Activated T-helper 9 cell treated with anti-CD3 and anti-CD28 coated beads, Interleukin-2, amount 50 U/mL, for 16 hours (primary cell): ENCODE data around the gene RAVER1.

Experiments
- DNase-seq: peaks from one replicate; pipeline ENCODE4 v3.0.0-alpha.2; 2020; ENCODE audit warnings: low read depth

RAVER1 gene

GRCh38 chr19:10317857-10318462 is 15.4 kb downstream of the RAVER1 start:
- no peak for DNase-seq

- DNase-seq: no peak
These were observed 16.1 kb downstream of the RAVER1 start for GRCh38 chr19:10317045-10317856.

- no peak for DNase-seq
These were observed 16.9 kb downstream of the RAVER1 start for GRCh38 chr19:10316229-10317044.

GRCh38 chr19:10315335-10316214 is 17.8 kb downstream of the RAVER1 start, which contains the start of gene FDX2:
Gene FDX2, minus strand, starts transcription at chr19:10316015. Its CDS starts 19 bp downstream, at chr19:10315996.
- DNase-seq: peak; percentile 87

DNA sequence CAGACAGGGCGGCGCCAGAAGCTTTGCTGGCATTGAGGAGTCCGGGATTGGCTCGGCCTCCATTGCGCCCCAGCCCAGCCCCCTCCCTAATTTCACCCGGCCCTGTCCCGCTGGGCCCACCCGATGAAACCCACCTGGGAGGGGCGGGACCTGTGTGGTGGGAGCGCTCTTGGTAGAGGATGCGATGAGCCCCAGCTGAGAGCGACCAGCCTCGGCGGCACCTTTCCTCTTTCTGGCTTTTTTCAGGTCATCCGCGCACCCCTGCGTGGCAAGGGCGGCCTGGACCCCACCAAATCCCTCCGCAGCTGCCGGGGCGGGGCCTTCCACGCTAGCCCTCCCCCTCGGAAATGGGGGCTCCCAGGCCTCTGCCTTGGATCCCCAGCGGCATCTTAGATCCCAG is 23.9 kb downstream of the RAVER1 start, which contains the start of gene ZGLP1:
Gene ZGLP1, minus strand, starts transcription at position 393 of the 400 bp plus-strand sequence.
- no peak for DNase-seq

DNA sequence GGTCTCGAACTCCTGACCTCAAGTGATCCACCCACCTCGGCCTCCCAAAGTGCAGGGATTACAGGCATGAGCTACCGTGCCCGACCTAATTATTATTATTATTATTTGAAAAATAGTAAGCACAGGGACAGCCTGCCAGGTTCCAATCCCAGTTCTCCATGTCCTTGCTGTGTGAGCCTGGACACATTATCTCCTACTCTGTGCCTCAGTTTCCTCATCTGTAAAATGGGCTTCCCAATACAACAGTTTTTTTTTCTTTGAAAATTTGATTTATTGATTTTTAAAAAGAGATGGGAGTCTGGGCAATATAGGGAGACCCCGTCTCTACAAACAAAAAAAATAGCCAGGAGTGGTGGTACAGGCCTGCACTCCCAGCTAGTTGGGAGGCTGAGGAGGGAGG is 27.0 kb downstream of the RAVER1 start:
- no peak for DNase-seq

DNA sequence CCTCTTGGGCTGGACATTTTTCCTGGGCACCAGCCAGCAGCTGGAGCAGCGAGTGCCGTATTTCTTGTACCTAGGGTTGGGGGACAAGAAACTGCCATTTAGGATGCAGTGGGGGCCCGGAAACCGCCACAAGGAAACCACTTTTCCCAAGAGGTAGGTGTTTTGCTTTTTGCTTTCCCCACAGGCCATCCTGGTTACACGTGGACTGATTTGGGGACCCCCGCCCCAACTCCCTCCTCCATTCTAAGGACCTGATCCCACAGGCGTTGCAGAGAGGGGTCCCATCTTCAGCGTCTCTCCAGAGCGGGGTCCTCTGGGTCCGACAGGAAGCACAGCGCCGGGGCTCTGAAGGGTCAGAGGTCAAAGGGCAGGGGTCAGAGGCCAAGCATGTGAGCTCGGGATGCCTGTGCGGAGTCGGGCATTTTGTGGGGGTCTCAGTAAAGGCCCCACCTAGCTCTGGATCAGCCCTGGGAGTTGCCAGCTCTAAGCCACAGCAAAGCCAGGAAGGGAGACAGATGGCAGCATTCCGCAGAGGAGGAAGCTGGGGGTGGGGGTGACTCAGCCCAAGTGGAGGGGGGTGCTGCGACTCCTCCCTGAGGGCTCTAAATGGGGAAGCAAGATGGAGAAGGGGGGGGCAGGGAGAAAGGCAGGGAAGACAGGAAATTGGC is 28.1 kb downstream of the RAVER1 start:
- DNase-seq: no peak

DNA sequence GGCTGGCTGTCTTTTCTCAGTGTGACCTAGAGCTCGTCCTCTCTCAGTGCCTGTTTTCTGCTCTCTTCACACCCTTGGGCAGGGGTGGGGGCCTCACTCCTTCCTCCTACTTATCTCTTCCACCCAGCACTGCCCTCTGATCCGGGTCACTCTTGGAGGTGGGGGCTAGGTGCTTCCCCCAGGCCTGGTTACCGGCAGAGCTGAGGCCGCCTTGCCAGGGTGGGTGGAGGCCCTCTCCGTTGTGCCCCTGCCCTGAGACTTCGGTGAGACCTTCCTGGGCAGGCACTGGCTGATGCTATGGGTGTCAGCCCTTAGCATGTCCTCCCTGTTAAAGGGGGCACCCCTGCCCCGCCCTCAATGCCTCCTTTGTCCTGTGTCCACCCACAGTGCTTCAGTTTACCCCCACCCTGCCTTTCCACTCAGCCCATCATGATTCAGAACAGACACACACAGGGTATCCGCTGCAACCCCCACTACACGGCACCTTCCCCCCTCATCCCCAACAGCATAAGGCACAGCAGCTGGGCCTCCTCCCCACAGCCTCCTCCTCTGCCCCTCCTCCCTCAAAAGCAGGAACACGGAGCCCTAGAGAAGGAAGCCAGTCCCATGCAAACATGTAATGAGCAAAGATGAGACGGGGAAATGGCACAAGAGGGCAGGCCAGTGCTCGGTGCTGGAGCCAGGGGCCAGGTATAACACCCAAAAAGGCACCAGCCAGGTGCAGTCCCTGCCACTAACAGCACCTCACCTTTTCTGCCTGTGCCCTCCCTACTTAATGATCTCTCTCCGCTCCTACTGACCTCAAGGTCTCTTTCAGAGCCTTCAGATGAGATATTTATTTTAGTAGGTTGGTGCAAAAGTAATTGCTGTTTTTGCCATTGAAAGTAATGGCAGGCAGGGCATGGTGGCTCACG is 33.5 kb downstream of the RAVER1 start:
- no peak for DNase-seq

DNA sequence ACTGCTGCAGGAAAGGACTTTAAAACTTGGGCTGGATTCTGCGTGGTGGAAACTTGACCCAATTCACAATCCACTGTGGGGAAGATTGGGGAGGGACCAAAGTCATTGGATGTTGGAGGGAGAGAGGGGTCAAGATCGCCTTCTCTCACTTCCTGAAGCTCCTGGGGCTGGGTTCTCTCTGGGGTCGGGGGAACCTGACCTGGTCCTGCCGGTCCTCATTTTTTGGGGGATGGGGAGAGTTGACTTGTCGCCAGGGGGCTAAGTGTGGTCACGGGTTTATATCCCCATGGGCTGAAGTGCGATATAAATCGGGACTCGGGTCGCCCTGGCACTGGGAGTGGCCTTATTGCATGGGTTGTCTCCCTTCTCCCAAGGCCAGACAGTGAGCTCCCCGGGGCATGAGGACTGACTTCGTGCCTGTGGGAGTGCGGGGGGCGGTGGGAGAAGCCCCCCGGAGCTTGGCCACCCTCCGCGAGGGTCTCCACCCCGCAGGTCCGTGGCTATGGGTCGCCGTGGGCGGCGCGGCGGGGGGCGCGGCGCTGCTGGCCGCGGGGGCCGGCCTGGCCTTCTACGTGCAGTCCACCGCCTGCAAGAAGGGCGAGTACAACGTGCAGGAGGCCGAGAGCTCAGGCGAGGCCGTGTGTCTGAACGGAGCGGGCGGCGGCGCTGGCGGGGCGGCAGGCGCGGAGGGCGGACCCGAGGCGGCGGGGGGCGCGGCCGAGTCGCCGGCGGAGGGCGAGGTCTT is 37.3 kb downstream of the RAVER1 start:
- DNase-seq: no peak

- peak; percentile 42 for DNase-seq
These were observed 38.0 kb downstream of the RAVER1 start for GRCh38 chr19:10295305-10295846.

- DNase-seq: no peak
These were observed 39.0 kb downstream of the RAVER1 start for GRCh38 chr19:10294368-10294697.

GRCh38 chr19:10293637-10294367 is 39.5 kb downstream of the RAVER1 start:
- DNase-seq: no peak

DNA sequence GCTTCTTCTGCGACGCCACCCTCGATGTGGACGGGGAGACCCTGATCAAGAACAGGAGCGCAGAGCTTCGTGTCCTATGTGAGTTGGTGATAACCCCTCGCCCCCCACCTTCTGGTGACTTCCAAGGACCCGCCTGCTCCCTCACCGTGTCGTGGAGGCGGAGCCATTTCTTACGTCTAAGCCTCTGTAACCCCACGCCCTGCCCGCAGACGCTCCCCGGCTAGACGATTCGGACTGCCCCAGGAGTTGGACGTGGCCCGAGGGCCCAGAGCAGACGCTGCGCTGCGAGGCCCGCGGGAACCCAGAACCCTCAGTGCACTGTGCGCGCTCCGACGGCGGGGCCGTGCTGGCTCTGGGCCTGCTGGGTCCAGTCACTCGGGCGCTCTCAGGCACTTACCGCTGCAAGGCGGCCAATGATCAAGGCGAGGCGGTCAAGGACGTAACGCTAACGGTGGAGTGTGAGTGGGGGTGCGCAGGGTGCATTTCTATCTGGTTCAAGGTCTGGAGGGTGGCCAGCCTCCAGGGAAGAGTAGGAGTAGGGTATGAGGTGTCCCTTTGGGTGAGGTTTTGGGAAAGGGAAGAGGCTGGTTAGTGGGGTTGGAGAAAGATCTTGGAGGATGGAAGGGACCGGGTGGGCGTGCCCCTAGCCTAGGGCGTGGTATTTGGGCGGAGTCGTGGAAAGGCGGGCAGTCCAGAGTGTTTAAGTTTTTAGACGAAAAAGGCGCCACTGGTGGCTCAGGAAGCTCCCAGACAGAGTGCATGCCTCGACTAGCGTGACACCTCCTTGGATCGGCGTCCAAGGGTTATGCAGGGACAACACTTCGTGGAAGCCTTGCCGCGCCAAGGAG is 40.3 kb downstream of the RAVER1 start:
- no peak for DNase-seq

DNA sequence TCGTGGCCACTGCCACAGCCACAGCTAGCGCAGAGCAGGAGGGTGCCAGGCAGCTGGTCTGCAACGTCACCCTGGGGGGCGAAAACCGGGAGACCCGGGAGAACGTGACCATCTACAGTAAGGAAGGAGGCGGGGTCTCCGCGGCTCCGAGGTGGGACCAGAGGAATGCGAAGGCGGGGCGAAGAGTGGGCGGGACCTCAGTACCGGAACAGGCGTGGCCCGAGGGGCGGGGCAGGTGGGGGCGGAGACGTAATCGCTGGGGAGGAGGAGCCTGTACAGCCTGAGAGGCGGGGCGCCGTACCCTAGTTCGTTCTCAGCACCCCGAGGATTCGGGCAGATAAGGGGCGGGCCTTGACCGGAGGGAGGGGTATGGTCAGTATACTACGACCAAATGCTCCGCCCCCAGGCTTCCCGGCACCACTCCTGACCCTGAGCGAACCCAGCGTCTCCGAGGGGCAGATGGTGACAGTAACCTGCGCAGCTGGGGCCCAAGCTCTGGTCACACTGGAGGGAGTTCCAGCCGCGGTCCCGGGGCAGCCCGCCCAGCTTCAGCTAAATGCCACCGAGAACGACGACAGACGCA is 41.0 kb downstream of the RAVER1 start:
- peak; percentile 43 for DNase-seq

GRCh38 chr19:10291554-10292205 is 41.6 kb downstream of the RAVER1 start:
- DNase-seq: no peak

DNA sequence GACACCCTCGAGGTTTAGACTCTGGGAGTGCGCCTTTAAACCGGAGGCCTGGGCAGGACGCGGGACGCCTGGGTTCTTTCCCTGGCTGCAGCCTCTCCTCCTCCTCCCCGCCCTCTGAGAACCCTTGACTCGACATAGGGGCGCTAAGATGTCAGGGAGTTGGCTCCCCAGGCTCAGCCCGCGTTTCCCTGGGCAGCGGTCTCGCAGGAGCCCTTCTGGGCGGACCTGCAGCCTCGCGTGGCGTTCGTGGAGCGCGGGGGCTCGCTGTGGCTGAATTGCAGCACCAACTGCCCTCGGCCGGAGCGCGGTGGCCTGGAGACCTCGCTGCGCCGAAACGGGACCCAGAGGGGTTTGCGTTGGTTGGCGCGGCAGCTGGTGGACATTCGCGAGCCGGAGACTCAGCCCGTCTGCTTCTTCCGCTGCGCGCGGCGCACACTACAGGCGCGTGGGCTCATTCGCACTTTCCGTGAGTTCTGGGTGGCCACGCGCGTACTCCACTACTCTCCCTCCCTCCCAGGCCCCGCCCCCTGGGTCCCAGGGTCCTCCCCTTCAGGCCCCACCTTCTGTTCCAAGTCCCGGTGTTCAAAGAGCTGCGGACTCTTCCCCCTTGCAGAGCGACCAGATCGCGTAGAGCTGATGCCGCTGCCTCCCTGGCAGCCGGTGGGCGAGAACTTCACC is 42.3 kb downstream of the RAVER1 start:
- no peak for DNase-seq
